Activated T-cell treated with anti-CD3 and anti-CD28 coated beads for 24 hours (primary cell): ENCODE data around the gene TMEM231.
"Not testable (repeated sequence)": the region's sequence is repeated elsewhere in the genome, so short reads cannot be mapped to it uniquely, and the experiment has no call there.

Experiments used
- DNase-seq: peaks from one replicate; pipeline ENCODE4 v3.0.0-alpha.2; 2020; ENCODE audit warnings: low read depth

Gene TMEM231

GRCh38 chr16:75555707-75556430 is at the start of gene TMEM231:
TSS of gene TMEM231 (minus strand) at chr16:75556252. CDS start at chr16:75556209, 43 bp downstream.
- peak; percentile 96 for DNase-seq

- DNase-seq = no peak
Measured at GRCh38 chr16:75603241-75603640, 47.2 kb upstream of the TMEM231 start.

GRCh38 chr16:75599452-75600277 is 43.6 kb upstream of the TMEM231 start:
- no peak for DNase-seq

- no peak for DNase-seq
Measured at GRCh38 chr16:75593825-75594820, 38.1 kb upstream of the TMEM231 start.

- DNase-seq = no peak
Measured at GRCh38 chr16:75593308-75593707, 37.3 kb upstream of the TMEM231 start.

GRCh38 chr16:75591927-75592326 is 35.9 kb upstream of the TMEM231 start:
- DNase-seq = not testable (repeated sequence)

- DNase-seq = no peak
Measured at GRCh38 chr16:75590920-75591843, 35.1 kb upstream of the TMEM231 start.

- DNase-seq = no peak
Measured at GRCh38 chr16:75589306-75589705, 33.3 kb upstream of the TMEM231 start.

- no peak for DNase-seq
Measured at GRCh38 chr16:75588716-75589115, 32.7 kb upstream of the TMEM231 start.

- no peak for DNase-seq
Measured at GRCh38 chr16:75584108-75584507, 28.1 kb upstream of the TMEM231 start.

GRCh38 chr16:75579281-75579834 is 23.3 kb upstream of the TMEM231 start:
- no peak for DNase-seq

GRCh38 chr16:75578725-75579124 is 22.7 kb upstream of the TMEM231 start:
- DNase-seq = no peak

- no peak for DNase-seq
Measured at GRCh38 chr16:75578212-75578611, 22.2 kb upstream of the TMEM231 start.

GRCh38 chr16:75576384-75576811 is 20.3 kb upstream of the TMEM231 start:
- DNase-seq = no peak

- no peak for DNase-seq
Measured at GRCh38 chr16:75575958-75576357, 19.9 kb upstream of the TMEM231 start.

GRCh38 chr16:75573955-75574354 is 17.9 kb upstream of the TMEM231 start:
- DNase-seq = no peak

- DNase-seq = no peak
Measured at GRCh38 chr16:75572864-75573542, 17.0 kb upstream of the TMEM231 start.

GRCh38 chr16:75570396-75571065 is 14.5 kb upstream of the TMEM231 start:
- DNase-seq = no peak

GRCh38 chr16:75567911-75568310 is 11.9 kb upstream of the TMEM231 start:
- no peak for DNase-seq
